ENCODE results near the gene TNNT1. TPM values are rescaled to one million over a fixed set of nuclear protein-coding genes. Genes with fewer than 3 reads are reported as not detected.

Gene TNNT1
- polyA plus RNA-seq, 1 donor from 2014 or later: not detected

- peaks cover 16 to 20% (median 19%) of the 10 kb centered on the region in 3 donors for H3K4me1 Mint-ChIP-seq
- peaks cover 4% of the 10 kb centered on the region for H3K36me3 Mint-ChIP-seq
- H3K9me3 Mint-ChIP-seq: peaks cover 0 to 1% (median 0%) of the 10 kb centered on the region in 3 donors
- peak overlapping the region in 3 of 4 donors; percentile 70 to 90 (median 89) for H3K4me3 Mint-ChIP-seq
- H3K27me3 Mint-ChIP-seq: peaks cover 31% of the 10 kb centered on the region
- H3K27ac Mint-ChIP-seq: no peak overlapping the region
These were observed 62.1 kb downstream of the TNNT1 start for GRCh38 chr19:55086730-55087541.

GRCh38 chr19:55085923-55086715 is 62.9 kb downstream of the TNNT1 start:
- H3K9me3 Mint-ChIP-seq: peaks cover 0 to 1% (median 0%) of the 10 kb centered on the region in 3 donors
- peaks cover 34% of the 10 kb centered on the region for H3K27me3 Mint-ChIP-seq
- H3K36me3 Mint-ChIP-seq: peaks cover 4% of the 10 kb centered on the region
- peak overlapping the region in 1 of 3 donors; percentile 67 for H3K27ac Mint-ChIP-seq
- peaks cover 16 to 20% (median 19%) of the 10 kb centered on the region in 3 donors for H3K4me1 Mint-ChIP-seq
- H3K4me3 Mint-ChIP-seq: peak overlapping the region in 1 of 4 donors; percentile 2

DNA sequence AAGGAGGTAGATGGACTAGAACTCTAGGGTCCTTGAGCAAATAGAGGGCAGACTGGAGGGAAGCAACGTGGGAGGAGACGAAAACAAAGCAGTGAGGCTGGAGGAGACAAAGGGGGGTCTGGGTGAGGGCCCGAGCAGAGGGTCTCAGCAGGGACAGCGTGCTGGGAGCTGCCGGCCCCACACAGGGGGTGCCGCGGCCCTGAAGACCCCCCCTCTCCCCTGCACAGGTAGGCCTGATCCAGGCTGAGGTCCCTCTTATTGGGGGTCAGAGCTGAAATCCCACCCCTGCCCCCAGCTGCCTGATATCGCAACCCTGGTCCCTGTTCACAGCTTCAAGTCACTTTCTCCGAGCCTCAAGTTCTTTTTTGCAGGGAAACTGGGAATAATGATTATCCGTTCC is 64.6 kb downstream of the TNNT1 start:
- no peaks in the 10 kb centered on the region for H3K36me3 Mint-ChIP-seq
- H3K4me3 Mint-ChIP-seq: peak overlapping the region in 1 of 4 donors; percentile 54
- peaks cover 48% of the 10 kb centered on the region for H3K27me3 Mint-ChIP-seq
- peaks cover 20 to 28% (median 26%) of the 10 kb centered on the region in 3 donors for H3K4me1 Mint-ChIP-seq
- H3K9me3 Mint-ChIP-seq: peaks cover 0 to 7% (median 0%) of the 10 kb centered on the region in 3 donors
- H3K27ac Mint-ChIP-seq: peak overlapping the region; percentile 67 to 71 (median 67)

GRCh38 chr19:55083004-55083850 is 65.8 kb downstream of the TNNT1 start:
- Mint-ChIP-seq H3K4me1 (peaks cover 15 to 23% (median 21%) of the 10 kb centered on the region in 3 donors), H3K27me3 (peaks cover 51% of the 10 kb centered on the region), H3K27ac (no peak overlapping the region), H3K4me3 (peak overlapping the region in 2 of 4 donors; percentile 17 to 39), H3K9me3 (peaks cover 0 to 7% (median 0%) of the 10 kb centered on the region in 3 donors), H3K36me3 (no peaks in the 10 kb centered on the region)

Other genes with a start within 250 kb of the TNNT1 start
- 0.63 TPM for gene NCR1, start 243.1 kb downstream of the TNNT1 start, polyA plus RNA-seq
- gene NLRP7, start 201.7 kb downstream of the TNNT1 start, polyA plus RNA-seq: 1.4 TPM
- 6.7 TPM for gene NLRP2, start 182.8 kb downstream of the TNNT1 start, polyA plus RNA-seq
- gene GP6, start 110.9 kb downstream of the TNNT1 start, polyA plus RNA-seq: 0.55 TPM
- gene RDH13, start 86.1 kb downstream of the TNNT1 start, polyA plus RNA-seq: 18.7 TPM
- 0.93 TPM for gene EPS8L1, start 73.3 kb downstream of the TNNT1 start, polyA plus RNA-seq
- gene PPP1R12C, start 31.6 kb downstream of the TNNT1 start, polyA plus RNA-seq: 7.4 TPM
- gene TNNI3, start 8.5 kb upstream of the TNNT1 start, polyA plus RNA-seq: not detected
- gene DNAAF3, start 17.4 kb upstream of the TNNT1 start, polyA plus RNA-seq: not detected
- 0.43 TPM for gene SYT5, start 31.1 kb upstream of the TNNT1 start, polyA plus RNA-seq
- gene PTPRH, start 60.3 kb upstream of the TNNT1 start, polyA plus RNA-seq: not detected
- gene TMEM86B, start 79.6 kb upstream of the TNNT1 start, polyA plus RNA-seq: 1.4 TPM
- 47.0 TPM for gene PPP6R1, start 109.8 kb upstream of the TNNT1 start, polyA plus RNA-seq
- 34.1 TPM for gene HSPBP1, start 130.9 kb upstream of the TNNT1 start, polyA plus RNA-seq
- gene BRSK1, start 134.8 kb upstream of the TNNT1 start, polyA plus RNA-seq: 0.34 TPM
- not detected for gene TMEM150B, start 176.1 kb upstream of the TNNT1 start, polyA plus RNA-seq
- gene KMT5C, start 190.7 kb upstream of the TNNT1 start, polyA plus RNA-seq: 2.3 TPM
- not detected for gene COX6B2, start 205.5 kb upstream of the TNNT1 start, polyA plus RNA-seq
- not detected for gene GARIN5B, start 214.1 kb upstream of the TNNT1 start, polyA plus RNA-seq
- gene IL11, start 221.3 kb upstream of the TNNT1 start, polyA plus RNA-seq: not detected
- not detected for gene TMEM190, start 227.6 kb upstream of the TNNT1 start, polyA plus RNA-seq
- 1.1 TPM for gene TMEM238, start 235.1 kb upstream of the TNNT1 start, polyA plus RNA-seq
- gene RPL28, start 236.7 kb upstream of the TNNT1 start, polyA plus RNA-seq: 825 TPM

Measured in IgD-negative memory B cell (primary cell).